Activated CD4-positive, alpha-beta T cell treated with anti-CD3 and anti-CD28 coated beads for 24 hours (primary cell): ENCODE results near the gene RPS6KC1.
A peak's percentile ranks its signal among the peaks of the same experiment; 100 is the strongest.
"Not testable (repeated sequence)": the region's sequence is repeated elsewhere in the genome, so short reads cannot be mapped to it uniquely, and the experiment has no call there.

Experiments
- DNase-seq, 2 donors: peaks; one replicate each; pipeline ENCODE4 v3.0.0-alpha.2; 2020; ENCODE audit warnings: low read depth in 2 of 2

Gene RPS6KC1, protein sequence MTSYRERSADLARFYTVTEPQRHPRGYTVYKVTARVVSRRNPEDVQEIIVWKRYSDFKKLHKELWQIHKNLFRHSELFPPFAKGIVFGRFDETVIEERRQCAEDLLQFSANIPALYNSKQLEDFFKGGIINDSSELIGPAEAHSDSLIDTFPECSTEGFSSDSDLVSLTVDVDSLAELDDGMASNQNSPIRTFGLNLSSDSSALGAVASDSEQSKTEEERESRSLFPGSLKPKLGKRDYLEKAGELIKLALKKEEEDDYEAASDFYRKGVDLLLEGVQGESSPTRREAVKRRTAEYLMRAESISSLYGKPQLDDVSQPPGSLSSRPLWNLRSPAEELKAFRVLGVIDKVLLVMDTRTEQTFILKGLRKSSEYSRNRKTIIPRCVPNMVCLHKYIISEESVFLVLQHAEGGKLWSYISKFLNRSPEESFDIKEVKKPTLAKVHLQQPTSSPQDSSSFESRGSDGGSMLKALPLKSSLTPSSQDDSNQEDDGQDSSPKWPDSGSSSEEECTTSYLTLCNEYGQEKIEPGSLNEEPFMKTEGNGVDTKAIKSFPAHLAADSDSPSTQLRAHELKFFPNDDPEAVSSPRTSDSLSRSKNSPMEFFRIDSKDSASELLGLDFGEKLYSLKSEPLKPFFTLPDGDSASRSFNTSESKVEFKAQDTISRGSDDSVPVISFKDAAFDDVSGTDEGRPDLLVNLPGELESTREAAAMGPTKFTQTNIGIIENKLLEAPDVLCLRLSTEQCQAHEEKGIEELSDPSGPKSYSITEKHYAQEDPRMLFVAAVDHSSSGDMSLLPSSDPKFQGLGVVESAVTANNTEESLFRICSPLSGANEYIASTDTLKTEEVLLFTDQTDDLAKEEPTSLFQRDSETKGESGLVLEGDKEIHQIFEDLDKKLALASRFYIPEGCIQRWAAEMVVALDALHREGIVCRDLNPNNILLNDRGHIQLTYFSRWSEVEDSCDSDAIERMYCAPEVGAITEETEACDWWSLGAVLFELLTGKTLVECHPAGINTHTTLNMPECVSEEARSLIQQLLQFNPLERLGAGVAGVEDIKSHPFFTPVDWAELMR

DNA sequence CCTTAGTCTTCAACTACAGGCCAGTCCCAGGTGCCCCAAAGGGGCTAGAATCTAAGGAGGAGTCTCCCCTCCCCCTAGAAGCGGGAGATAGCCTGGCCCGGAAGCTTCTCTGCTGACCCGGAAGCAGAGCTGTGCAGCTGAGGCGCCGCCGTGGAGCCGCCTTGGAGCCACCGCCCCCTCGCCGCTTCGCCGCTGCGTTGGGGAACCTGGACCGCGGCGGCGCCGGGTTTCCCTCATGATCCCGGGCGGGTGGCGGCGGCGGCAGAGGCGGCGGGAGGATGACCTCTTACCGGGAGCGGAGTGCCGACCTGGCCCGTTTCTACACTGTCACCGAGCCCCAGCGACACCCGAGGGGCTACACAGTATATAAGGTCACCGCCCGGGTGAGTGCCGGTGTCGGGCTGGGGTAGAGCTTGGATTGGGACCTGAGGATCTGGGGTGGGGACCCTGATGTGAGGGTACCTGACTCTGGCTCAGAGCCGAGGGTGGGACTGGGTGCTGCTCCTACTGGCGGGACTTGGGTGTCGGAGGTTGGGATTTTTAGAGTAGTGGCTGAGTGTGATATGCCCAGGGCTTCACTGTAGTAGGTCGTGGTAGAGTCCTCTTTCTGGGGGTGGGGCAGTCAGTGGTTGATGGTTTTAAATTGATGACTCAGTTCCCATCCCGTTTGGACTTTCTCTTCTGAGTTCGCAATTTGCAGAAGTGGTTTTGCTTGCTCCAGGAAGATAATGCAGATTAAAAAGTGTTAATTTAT is at the start of gene RPS6KC1:
Gene RPS6KC1 (plus strand): TSS at position 115 of the 754 bp plus-strand sequence. CDS start 164 bp downstream, at position 279.
- peak; percentile 74 to 79 for DNase-seq

GRCh38 chr1:213003256-213003655 is 47.8 kb upstream of the RPS6KC1 start:
- no peak for DNase-seq

- DNase-seq: no peak
Measured at GRCh38 chr1:213008564-213008963, 42.5 kb upstream of the RPS6KC1 start.

GRCh38 chr1:213014642-213015041 is 36.4 kb upstream of the RPS6KC1 start:
- peak in 1 of 2 donors; percentile 3 for DNase-seq

GRCh38 chr1:213015099-213016050 is 35.7 kb upstream of the RPS6KC1 start, which contains the start of gene ANGEL2:
Gene ANGEL2 (minus strand): TSS chr1:213015867. CDS start chr1:213015671, 196 bp downstream.
- DNase-seq: peak; percentile 90 to 91

DNA sequence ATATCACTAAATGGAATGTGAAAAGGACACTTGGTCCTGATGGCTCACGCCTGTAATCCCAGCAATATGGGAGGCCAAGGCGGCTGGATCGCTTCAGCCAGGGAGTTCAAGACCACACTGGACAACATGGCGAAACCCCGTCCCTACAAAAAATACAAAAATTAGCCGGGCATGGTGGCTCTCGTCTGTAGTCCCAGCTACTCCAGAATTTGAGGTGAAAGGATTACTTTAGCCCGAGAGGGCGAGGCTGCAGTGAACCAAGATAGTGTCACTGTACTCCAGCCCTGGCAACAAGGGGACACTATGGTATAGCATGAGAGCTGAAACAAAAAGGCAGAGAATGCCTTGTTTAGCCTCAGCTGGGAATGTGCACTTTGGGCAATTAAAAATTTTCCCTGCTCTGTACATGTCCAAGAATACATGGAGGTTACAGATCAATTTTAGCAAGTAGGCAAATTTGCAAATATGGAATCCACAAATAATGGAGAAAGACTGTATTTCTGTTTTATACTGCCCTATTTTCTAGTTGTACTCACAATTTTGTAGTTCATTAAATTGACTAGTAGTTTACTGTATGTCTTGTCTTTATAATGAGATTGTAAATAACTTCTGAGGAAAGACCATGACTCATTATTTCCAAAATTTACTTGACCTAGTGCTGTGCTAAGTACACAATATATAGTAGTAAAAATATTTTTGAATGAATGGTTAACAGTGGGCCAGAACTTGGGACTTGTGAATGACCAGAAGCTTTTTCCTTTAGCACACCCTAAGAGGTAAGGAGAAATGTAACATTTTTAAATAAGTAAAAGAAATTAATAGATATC is 33.4 kb upstream of the RPS6KC1 start:
- DNase-seq: no peak

- no peak for DNase-seq
Measured at GRCh38 chr1:213019450-213019849, 31.6 kb upstream of the RPS6KC1 start.

- DNase-seq: no peak
Measured at GRCh38 chr1:213020016-213020415, 31.0 kb upstream of the RPS6KC1 start.

DNA sequence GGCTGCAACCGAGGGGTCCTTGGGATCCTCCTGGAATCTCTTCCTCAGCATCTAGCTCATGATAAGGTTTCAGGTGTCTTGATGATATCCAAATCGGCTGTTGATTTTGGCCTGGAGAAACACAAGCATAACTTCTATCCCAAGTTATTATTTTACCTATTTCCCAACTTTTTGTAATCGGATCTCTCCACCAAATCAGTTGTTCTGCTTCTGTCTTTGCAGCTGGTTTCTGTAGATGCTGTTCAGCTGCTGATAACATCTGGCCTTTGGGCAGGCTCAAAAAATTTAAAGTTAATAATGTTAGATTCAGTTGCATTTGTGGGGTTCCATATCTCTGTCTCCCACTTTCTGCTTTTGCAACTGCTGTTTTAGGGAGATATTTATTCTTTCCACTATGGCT is 24.0 kb upstream of the RPS6KC1 start:
- not testable (repeated sequence) for DNase-seq

- DNase-seq: no peak
Measured at GRCh38 chr1:213032651-213033050, 18.4 kb upstream of the RPS6KC1 start.

GRCh38 chr1:213034713-213035112 is 16.3 kb upstream of the RPS6KC1 start:
- no peak for DNase-seq

DNA sequence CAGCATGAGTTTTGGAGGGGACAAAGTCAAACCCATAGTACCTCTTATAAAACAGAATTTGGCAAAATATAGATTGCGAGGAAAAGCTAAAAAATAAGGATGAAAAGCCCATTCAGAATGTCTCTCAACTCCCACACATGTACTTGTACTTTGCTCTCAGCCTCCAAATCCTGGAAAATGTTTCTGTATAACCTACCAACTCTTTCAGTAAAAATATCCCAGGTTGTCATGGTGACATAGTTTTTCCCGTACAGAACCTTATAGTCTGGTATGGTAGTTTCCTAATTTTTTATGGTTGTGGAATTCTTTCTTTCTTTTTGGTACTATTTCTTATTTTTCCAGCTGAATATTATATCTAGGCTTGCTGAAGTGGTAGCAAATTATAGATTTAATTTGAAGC is 15.5 kb upstream of the RPS6KC1 start:
- DNase-seq: no peak

DNA sequence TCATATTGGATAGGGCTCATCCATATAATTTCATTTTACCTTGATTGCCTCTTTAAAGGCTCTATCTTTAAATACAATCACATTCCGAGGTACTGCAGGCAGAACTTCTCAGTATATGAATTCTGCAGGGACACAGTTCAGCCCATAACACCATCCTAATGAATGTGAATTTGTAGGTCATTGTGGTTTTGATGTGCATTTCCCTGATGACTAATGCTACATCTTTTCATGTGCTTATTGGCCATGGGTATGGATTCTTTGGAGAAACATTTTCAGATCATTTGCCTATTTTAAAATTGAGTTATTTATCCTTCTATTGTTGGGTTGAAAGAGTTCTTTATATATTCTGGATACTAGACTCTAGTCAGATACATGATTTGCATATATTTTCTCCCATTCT is 9.6 kb upstream of the RPS6KC1 start:
- DNase-seq: no peak

GRCh38 chr1:213045321-213046226 is 5.5 kb upstream of the RPS6KC1 start:
- DNase-seq: not testable (repeated sequence)

GRCh38 chr1:213049232-213049631 is 1.8 kb upstream of the RPS6KC1 start:
- DNase-seq: no peak

GRCh38 chr1:213050745-213051126 is 305 bp upstream of the RPS6KC1 start:
- peak in 1 of 2 donors; percentile 5 for DNase-seq

DNA sequence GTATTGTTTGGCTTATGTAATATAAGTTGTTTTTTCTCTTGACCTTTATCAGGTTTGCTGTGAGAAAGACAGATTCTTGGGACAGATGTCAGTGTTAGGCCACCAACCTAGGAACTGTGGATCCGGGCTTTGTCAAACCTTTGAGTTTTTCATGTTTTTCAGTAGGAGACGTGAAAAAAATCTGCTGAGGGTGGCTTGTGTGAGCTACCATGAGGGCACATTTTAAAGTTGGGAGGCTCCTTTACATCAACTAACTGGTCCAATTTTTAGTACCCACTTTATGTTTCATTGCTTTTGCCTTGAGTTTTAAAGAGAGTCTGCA is 801 bp downstream of the RPS6KC1 start:
- no peak for DNase-seq

DNA sequence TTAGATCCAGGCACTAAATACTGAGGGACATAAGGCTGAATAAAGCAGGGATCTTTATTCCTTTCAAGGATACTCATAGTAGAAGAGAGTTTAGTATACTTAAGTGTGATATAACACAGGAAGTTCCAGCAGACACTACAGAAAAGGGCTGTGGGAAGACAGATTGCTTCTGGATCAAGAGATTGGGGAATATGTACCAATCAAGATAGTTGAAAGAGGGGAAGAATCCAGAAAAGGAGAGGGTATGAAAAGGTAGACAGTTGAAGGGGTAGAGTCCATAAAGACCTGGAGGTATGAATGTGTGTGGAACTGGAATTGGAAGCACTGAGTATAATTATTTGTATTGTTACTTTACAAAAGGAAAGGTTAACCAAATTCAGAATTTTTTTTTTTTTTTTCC is 2.4 kb downstream of the RPS6KC1 start:
- DNase-seq: no peak

- no peak for DNase-seq
Measured at GRCh38 chr1:213054142-213054541, 3.1 kb downstream of the RPS6KC1 start.
